Loucy (cell line): ENCODE results near the gene RHOD.

Experiments used
- H2AFZ ChIP-seq: fragments of 200-600 bp; sonication (generic); 2 replicates; pipeline ENCODE4 v1.6.0; 2016; ENCODE audit warnings: antibody characterized with exemption, mild to moderate bottlenecking, low read length, moderate library complexity
- H3F3A ChIP-seq: fragments of 200-600 bp; 2 replicates; pipeline ENCODE4 v1.6.0; 2016; ENCODE audit warnings: antibody characterized with exemption, low read depth, mild to moderate bottlenecking
- H3K27me3 ChIP-seq: fragments of 200-600 bp; sonication (generic); 2 replicates; pipeline ENCODE4 v1.6.1; 2014; ENCODE audit warnings: low read length, mild to moderate bottlenecking; ENCODE audit not compliant: insufficient read depth, poor library complexity, severe bottlenecking
- H3K36me3 ChIP-seq: fragments of 200-600 bp; sonication (generic); 2 replicates; pipeline ENCODE4 v1.6.1; 2016; ENCODE audit warnings: low read length; ENCODE audit not compliant: insufficient read depth
- H3K4me1 ChIP-seq: fragments of 200-600 bp; sonication (generic); 2 replicates; pipeline ENCODE4 v1.5.1; 2014; ENCODE audit warnings: low read length, mild to moderate bottlenecking; ENCODE audit not compliant: insufficient read depth, poor library complexity, severe bottlenecking
- H3K4me2 ChIP-seq: fragments of 200-600 bp; sonication (generic); 2 replicates; pipeline ENCODE4 v1.6.0; 2014; ENCODE audit warnings: antibody characterized with exemption, low read length, low read depth, mild to moderate bottlenecking; ENCODE audit not compliant: poor library complexity, severe bottlenecking
- H3K4me3 ChIP-seq: fragments of 200-600 bp; sonication (generic); 2 replicates; pipeline ENCODE4 v1.5.1; 2014; ENCODE audit warnings: low read length, mild to moderate bottlenecking, mixed read lengths; ENCODE audit not compliant: poor library complexity, severe bottlenecking
- H3K79me2 ChIP-seq: fragments of 200-600 bp; sonication (generic); 2 replicates; pipeline ENCODE4 v1.6.1; 2014; ENCODE audit warnings: low read length; ENCODE audit not compliant: insufficient read depth
- H3K9ac ChIP-seq: fragments of 200-600 bp; sonication (generic); 2 replicates; pipeline ENCODE4 v1.6.0; 2014; ENCODE audit warnings: mild to moderate bottlenecking, low read depth, low read length, moderate library complexity; ENCODE audit not compliant: poor library complexity, severe bottlenecking
- H3K9me2 ChIP-seq: fragments of 200-600 bp; sonication (generic); replicated peaks from 2 replicates; pipeline ENCODE4 v1.6.1; 2016; ENCODE audit warnings: low read depth, low read length, mixed read lengths
- H3K9me3 ChIP-seq: fragments of 200-600 bp; sonication (generic); 2 replicates; pipeline ENCODE4 v1.6.1; 2014; ENCODE audit warnings: mild to moderate bottlenecking, antibody characterized with exemption, low read length, low read depth; ENCODE audit not compliant: insufficient read depth
- H4K20me1 ChIP-seq: fragments of 200-600 bp; sonication (generic); 2 replicates; pipeline ENCODE4 v1.6.0; 2014; ENCODE audit warnings: antibody characterized with exemption, low read length, mild to moderate bottlenecking; ENCODE audit not compliant: insufficient read depth, poor library complexity, severe bottlenecking
- CTCF ChIP-seq: fragments of 200-600 bp; sonication (generic); conservative IDR thresholded peaks from 2 replicates; pipeline ENCODE4 v1.5.1; 2014; ENCODE audit warnings: mild to moderate bottlenecking, antibody characterized with exemption, low read length
- EZH2phosphoT487 ChIP-seq: fragments of 200-600 bp; IDR thresholded peaks from 2 replicates; pipeline ENCODE4 v1.6.1; 2018; ENCODE audit warnings: antibody characterized with exemption, mild to moderate bottlenecking, moderate library complexity, borderline replicate concordance

RHOD gene

DNA sequence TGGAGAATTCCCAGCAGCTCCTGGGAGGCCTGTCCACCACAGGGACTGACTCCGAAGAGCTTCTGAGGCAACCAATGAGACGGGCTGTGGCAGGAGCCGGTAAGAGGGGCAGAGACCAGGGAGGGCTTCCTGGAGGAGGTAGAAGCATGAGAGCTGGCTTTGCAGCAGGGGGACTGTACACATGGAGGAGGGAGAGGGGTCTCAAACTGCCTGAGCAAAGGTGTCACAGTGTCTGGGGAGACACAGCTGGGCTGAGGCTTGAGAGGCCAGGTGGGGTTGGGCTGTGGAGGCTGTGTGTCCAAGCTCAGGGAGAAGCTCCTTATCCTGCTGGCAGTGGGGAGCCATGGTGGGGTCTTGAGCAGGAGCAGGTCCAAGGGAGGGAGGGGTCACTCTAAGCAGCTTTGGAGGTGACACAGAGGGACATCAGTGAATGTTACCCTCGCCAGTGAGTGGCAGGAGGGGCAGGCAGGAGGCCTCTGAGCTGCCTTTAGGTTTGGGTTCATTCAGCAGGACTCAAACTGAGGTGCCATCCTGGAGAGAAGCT lies 4.6 kb upstream of the RHOD start:
- TF ChIP-seq CTCF, result no peak
- TF ChIP-seq EZH2phosphoT487, result no peak
- Histone ChIP-seq H3K9me3 (no peaks in the 10 kb centered on the region), H3K4me1 (no peaks in the 10 kb centered on the region)

GRCh38 chr11:67052891-67053290 lies 3.8 kb upstream of the RHOD start:
- H3K79me2 ChIP-seq, result no peaks in the 10 kb centered on the region
- no peaks in the 10 kb centered on the region for H3K36me3 ChIP-seq
- no peaks in the 10 kb centered on the region for H4K20me1 ChIP-seq
- no peak overlapping the region for H3K9ac ChIP-seq
- H2AFZ ChIP-seq, result no peak overlapping the region
- no peak overlapping the region for H3K4me2 ChIP-seq
- no peaks in the 10 kb centered on the region for H3K9me3 ChIP-seq
- no peaks in the 10 kb centered on the region for H3K4me1 ChIP-seq
- H3K9me2 ChIP-seq, result no peaks in the 10 kb centered on the region
- H3K4me3 ChIP-seq, result no peak overlapping the region
- TF ChIP-seq EZH2phosphoT487 (no peak), CTCF (no peak)
- no peaks in the 10 kb centered on the region for H3K27me3 ChIP-seq
- H3F3A ChIP-seq, result no peaks in the 10 kb centered on the region

More for the DNA sequence above, 4.6 kb upstream of the RHOD start:
- Histone ChIP-seq H3K9ac (no peak overlapping the region), H3K36me3 (no peaks in the 10 kb centered on the region), H3K79me2 (no peaks in the 10 kb centered on the region), H3K27me3 (no peaks in the 10 kb centered on the region), H3K4me3 (no peak overlapping the region), H3F3A (no peaks in the 10 kb centered on the region), H2AFZ (no peak overlapping the region), H4K20me1 (no peaks in the 10 kb centered on the region), H3K9me2 (no peaks in the 10 kb centered on the region), H3K4me2 (no peak overlapping the region)

DNA sequence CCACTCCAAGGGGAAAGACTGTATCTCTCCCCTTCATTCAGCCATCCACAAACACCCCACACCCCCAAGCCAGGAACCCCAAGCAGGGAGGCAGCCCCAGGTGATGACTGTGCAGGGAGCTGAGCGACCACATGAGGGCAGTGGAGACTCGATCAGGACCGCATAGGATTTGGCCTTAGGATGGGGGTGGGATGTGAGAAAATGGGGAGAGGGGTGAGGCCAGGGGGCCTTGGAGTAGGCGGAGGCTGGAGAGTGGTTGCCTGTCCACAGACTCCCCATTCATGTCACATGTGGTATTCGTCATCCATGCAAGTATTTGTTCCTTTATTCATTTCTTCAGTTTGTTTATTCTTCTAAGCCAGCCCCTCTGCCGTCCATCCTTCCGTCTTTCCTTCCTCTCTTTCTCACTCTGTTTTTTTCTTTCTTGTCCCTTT lies 2.7 kb upstream of the RHOD start:
- no peak overlapping the region for H3K4me3 ChIP-seq
- peak; percentile 78 for TF ChIP-seq CTCF
- no peak for TF ChIP-seq EZH2phosphoT487
- no peaks in the 10 kb centered on the region for H3K9me3 ChIP-seq
- H3K9ac ChIP-seq, result no peak overlapping the region
- H4K20me1 ChIP-seq, result no peaks in the 10 kb centered on the region
- H3K27me3 ChIP-seq, result no peaks in the 10 kb centered on the region
- H3K36me3 ChIP-seq, result no peaks in the 10 kb centered on the region
- no peak overlapping the region for H3K4me2 ChIP-seq
- H3K79me2 ChIP-seq, result no peaks in the 10 kb centered on the region
- H2AFZ ChIP-seq, result no peak overlapping the region
- H3K4me1 ChIP-seq, result no peaks in the 10 kb centered on the region
- no peaks in the 10 kb centered on the region for H3F3A ChIP-seq
- no peaks in the 10 kb centered on the region for H3K9me2 ChIP-seq
